PC-9 (cell line): Measurements from ENCODE around the gene PI4K2A. TPM values are rescaled to one million over a fixed set of nuclear protein-coding genes. Genes with fewer than 3 reads are reported as not detected.

Source experiments
- BruUV-seq: library from RNA; stranded (reverse); fragments of 400-500 nt; replicated peaks from 2 replicates; lab custom pipeline; 2021; lab: Mats Ljungman, UMichigan
- CTCF ChIA-PET: fragments of 300-600 bp; sonication (Branson Sonifier 250); formaldehyde crosslinking; loops from one replicate; lab custom pipeline; 2022; ENCODE audit warnings: antibody characterized with exemption; lab: Charles Lee
- POLR2A ChIA-PET: fragments of 300-600 bp; sonication (Branson Sonifier 250); formaldehyde crosslinking; loops from one replicate; lab custom pipeline; 2022; ENCODE audit warnings: antibody characterized with exemption; ENCODE audit not compliant: unreplicated experiment; lab: Charles Lee
- DNase-seq, 2 experiments: peaks; one replicate each; pipeline versions ENCODE4 v3.0.0 to v3.0.0-alpha.2; 2015 to 2022; ENCODE audit warnings: mixed read lengths in 1 of 2
- H2AFZ ChIP-seq: fragments of 200-600 bp; sonication (generic); 2 replicates; pipeline ENCODE4 v1.8.1; 2017; ENCODE audit warnings: antibody characterized with exemption
- H3F3A ChIP-seq: fragments of 200-600 bp; sonication (generic); 2 replicates; pipeline ENCODE4 v1.8.1; 2017; ENCODE audit warnings: antibody characterized with exemption, mild to moderate bottlenecking, low read depth; ENCODE audit not compliant: insufficient read depth
- H3K27ac ChIP-seq: fragments of 200-600 bp; sonication (generic); 2 replicates; pipeline ENCODE4 v1.6.1; 2016; ENCODE audit warnings: mixed run types
- H3K27me3 ChIP-seq: fragments of 200-600 bp; sonication (generic); 2 replicates; pipeline ENCODE4 v1.6.1; 2016; ENCODE audit warnings: low read depth, mixed run types; ENCODE audit not compliant: insufficient read depth
- H3K36me3 ChIP-seq: fragments of 200-600 bp; sonication (generic); 2 replicates; pipeline ENCODE4 v1.6.1; 2016; ENCODE audit warnings: low read depth, mixed run types
- H3K4me1 ChIP-seq: fragments of 200-600 bp; sonication (generic); replicated peaks from 2 replicates; pipeline ENCODE4 v1.6.1; 2016; ENCODE audit warnings: mixed run types; ENCODE audit not compliant: insufficient read depth
- H3K4me2 ChIP-seq: fragments of 200-600 bp; sonication (generic); 2 replicates; pipeline ENCODE4 v1.6.1; 2017; ENCODE audit warnings: mixed run types
- H3K4me3 ChIP-seq: fragments of 200-600 bp; sonication (generic); 2 replicates; pipeline ENCODE4 v1.6.1; 2016; ENCODE audit warnings: mixed run types
- H3K79me2 ChIP-seq: fragments of 200-600 bp; sonication (generic); 2 replicates; pipeline ENCODE4 v1.6.1; 2017; ENCODE audit warnings: low read depth, mixed run types
- H3K9me2 ChIP-seq: fragments of 200-600 bp; sonication (generic); 2 replicates; pipeline ENCODE4 v1.8.1; 2017; ENCODE audit warnings: mild to moderate bottlenecking; ENCODE audit not compliant: insufficient read depth
- H3K9me3 ChIP-seq: fragments of 200-600 bp; sonication (generic); 2 replicates; pipeline ENCODE4 v1.8.1; 2016; ENCODE audit warnings: low read depth; ENCODE audit not compliant: insufficient read depth
- H4K20me1 ChIP-seq: fragments of 200-600 bp; sonication (generic); 2 replicates; pipeline ENCODE4 v1.8.1; 2017; ENCODE audit not compliant: insufficient read depth
- EZH2 ChIP-seq: fragments of 200-600 bp; sonication (generic); IDR thresholded peaks from 2 replicates; pipeline ENCODE4 v1.8.0; 2017; ENCODE audit warnings: antibody characterized with exemption, low read depth
- intact Hi-C: fragments of 100-400 bp; cut with micrococcal nuclease; formaldehyde crosslinking; loops from one replicate; pipeline ENCODE4 v1.10.0; 2022; ENCODE audit not compliant: unreplicated experiment
- total RNA-seq: library from RNA; stranded (reverse); gene quantifications from 2 replicates; pipeline ENCODE4 v1.2.3, GENCODE V29; 2021
- TF ChIP-seq, protein P1 (sequence below): fragments of 200-600 bp; sonication (generic); conservative IDR thresholded peaks from 2 replicates; pipeline ENCODE4 v1.6.1; 2017; ENCODE audit warnings: mixed run types, antibody characterized with exemption, mild to moderate bottlenecking, moderate library complexity

PI4K2A gene
- total RNA-seq, 1 experiment from 2014 or later = 20.3 TPM

DNA sequence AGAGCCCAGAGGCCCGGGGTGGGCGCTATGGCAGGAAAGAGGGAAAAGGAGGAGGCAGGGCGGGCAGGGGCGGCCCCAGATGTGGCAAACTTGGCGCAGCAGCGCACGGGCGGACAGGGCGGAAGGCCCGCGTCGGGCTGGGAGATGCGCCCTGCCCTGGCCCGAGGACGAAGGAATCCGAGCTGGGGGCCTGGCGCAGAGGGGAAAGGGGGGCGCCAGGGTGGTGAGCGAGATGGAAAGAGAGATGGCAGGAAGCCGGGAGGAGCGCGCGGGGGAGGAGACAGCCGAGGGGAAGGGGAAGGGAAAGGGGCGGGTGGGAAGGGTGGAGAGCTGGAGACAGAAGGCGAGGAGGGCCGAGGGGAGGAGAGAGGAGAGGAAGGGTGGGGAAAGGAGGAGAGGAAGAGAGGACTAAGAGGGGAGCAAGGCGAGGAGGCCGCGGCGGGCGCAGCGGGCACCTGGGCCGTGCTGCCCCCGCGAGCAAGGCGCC lies 72.9 kb downstream of the PI4K2A start, which contains the start of gene MARVELD1:
Gene MARVELD1 (plus strand): TSS at position 392 of the 487 bp plus-strand sequence. CDS start 147 bp downstream, outside the sequence.
- Histone ChIP-seq H3F3A (peaks cover 15% of the 10 kb centered on the region; the same call in 1 of the 2 replicates), H3K36me3 (no peaks in the 10 kb centered on the region), H3K9me2 (no peaks in the 10 kb centered on the region), H3K4me2 (peak within 1 kb of the TSS; percentile 86), H3K4me3 (peak within 1 kb of the TSS; percentile 67), H3K27me3 (no peaks in the 10 kb centered on the region), H3K9me3 (no peaks in the 10 kb centered on the region), H3K79me2 (peaks cover 39% of the 10 kb centered on the region), H3K27ac (peak within 1 kb of the TSS; percentile 54), H2AFZ (peak within 1 kb of the TSS; percentile 80), H4K20me1 (no peaks in the 10 kb centered on the region), H3K4me1 (peaks cover 43% of the 10 kb centered on the region)
- peak in 1 of 2 experiments; percentile 55 for DNase-seq
- ChIA-PET CTCF (interaction anchor here (0.6 kb wide), 1 partner anchor 11 kb away, joined by 3 read pairs; no protein-coding TSS in a partner anchor), POLR2A (interaction anchor here (0.6 to 0.7 kb wide), 5 partner anchors 12 to 834 kb away, joined by 3 to 27 read pairs (median 4); no protein-coding TSS in a partner anchor)
- no peak for TF ChIP-seq EZH2
- TF ChIP-seq, protein P1, sequence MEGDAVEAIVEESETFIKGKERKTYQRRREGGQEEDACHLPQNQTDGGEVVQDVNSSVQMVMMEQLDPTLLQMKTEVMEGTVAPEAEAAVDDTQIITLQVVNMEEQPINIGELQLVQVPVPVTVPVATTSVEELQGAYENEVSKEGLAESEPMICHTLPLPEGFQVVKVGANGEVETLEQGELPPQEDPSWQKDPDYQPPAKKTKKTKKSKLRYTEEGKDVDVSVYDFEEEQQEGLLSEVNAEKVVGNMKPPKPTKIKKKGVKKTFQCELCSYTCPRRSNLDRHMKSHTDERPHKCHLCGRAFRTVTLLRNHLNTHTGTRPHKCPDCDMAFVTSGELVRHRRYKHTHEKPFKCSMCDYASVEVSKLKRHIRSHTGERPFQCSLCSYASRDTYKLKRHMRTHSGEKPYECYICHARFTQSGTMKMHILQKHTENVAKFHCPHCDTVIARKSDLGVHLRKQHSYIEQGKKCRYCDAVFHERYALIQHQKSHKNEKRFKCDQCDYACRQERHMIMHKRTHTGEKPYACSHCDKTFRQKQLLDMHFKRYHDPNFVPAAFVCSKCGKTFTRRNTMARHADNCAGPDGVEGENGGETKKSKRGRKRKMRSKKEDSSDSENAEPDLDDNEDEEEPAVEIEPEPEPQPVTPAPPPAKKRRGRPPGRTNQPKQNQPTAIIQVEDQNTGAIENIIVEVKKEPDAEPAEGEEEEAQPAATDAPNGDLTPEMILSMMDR = no peak
- BruUV-seq = no TSS peak
- intact Hi-C loops = loop anchor here (10.0 kb wide), 1 partner anchor 309 kb away; the partner anchor contains the start of gene RRP12

DNA sequence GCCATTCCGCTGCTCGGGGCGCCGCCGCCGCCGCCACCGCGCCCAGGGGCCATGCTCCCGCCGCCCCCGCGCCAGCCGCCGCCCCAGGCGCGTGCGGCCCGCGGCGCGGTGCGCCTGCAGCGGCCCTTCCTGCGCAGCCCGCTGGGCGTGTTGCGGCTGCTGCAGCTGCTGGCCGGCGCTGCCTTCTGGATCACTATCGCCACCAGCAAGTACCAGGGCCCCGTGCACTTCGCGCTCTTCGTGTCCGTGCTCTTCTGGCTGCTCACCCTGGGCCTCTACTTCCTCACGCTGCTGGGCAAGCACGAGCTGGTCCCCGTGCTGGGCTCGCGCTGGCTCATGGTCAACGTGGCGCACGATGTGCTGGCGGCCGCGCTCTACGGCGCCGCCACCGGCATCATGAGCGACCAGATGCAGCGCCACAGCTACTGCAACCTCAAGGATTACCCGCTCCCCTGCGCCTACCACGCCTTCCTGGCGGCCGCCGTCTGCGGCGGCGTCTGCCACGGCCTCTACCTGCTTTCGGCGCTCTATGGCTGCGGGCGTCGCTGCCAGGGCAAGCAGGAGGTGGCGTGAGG lies 73.4 kb downstream of the PI4K2A start:
- Histone ChIP-seq H3K27me3 (no peaks in the 10 kb centered on the region), H4K20me1 (no peaks in the 10 kb centered on the region), H3K36me3 (no peaks in the 10 kb centered on the region), H2AFZ (peak overlapping the region; percentile 80), H3K27ac (peak overlapping the region; percentile 54), H3K9me3 (no peaks in the 10 kb centered on the region), H3K4me1 (peaks cover 46% of the 10 kb centered on the region), H3K4me3 (peak overlapping the region; percentile 67), H3K79me2 (peaks cover 39% of the 10 kb centered on the region), H3F3A (peaks cover 16% of the 10 kb centered on the region), H3K4me2 (peak overlapping the region; percentile 86), H3K9me2 (no peaks in the 10 kb centered on the region)
- ChIA-PET CTCF (interaction anchor here (0.6 kb wide), 1 partner anchor 31 kb away, joined by 3 read pairs; no protein-coding TSS in a partner anchor), POLR2A (interaction anchor here (0.6 to 1.1 kb wide), 5 partner anchors 11 to 299 kb away, joined by 3 to 27 read pairs (median 3); no protein-coding TSS in a partner anchor)
- TF ChIP-seq EZH2 = no peak
- TF ChIP-seq, protein P1 = no peak
- peak in 1 of 2 experiments; percentile 46 for DNase-seq
- no TSS peak for BruUV-seq
- intact Hi-C loops = loop anchor here (10.0 kb wide), 1 partner anchor 309 kb away; the partner anchor contains the start of gene RRP12

DNA sequence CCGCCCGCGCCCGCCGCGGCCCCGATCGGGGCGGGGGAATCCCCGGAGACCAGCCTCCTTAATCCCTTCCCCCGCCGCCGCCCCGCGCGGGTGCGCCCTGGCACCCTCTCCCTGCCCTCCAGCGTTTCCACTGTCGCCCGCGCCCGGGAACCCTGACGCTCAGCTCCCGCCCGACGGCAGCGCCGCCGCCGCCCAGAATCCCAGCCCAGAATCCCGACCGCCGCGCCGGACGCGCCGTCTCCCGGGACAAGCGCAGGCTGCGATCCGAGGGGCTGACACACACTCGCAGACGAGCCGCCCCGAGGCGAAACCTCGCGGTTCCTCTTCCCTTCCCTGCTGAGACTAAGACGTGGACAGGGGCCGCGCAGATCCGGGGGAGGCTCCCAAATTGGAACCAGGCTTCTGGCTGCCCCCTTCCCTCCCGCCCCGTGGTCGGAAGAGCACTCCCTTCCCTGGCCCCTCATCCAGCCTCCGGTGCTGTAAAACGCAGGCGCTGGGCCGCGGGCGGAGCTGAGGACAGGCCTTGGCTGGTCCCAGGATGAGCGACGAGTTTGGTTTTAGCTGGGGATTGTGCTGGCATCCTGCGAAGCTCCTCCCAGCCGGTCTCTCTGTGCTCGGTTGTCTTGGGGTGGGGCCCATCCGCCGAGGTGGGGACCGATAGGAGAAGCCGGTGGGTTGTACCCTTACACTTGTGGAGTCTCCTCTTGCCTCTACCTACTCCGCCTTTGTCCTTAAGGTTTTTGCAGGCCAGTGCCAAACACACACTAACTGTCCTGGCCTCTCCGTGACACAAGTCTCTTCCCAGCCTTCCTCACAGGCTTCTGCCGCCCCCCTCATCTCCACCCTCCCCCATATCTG lies 74.2 kb downstream of the PI4K2A start:
- H3K4me2 ChIP-seq = peak overlapping the region; percentile 86
- no peaks in the 10 kb centered on the region for H3K9me3 ChIP-seq
- peaks cover 23% of the 10 kb centered on the region for H3F3A ChIP-seq
- no peaks in the 10 kb centered on the region for H3K9me2 ChIP-seq
- DNase-seq = peak; percentile 50 to 51
- H3K36me3 ChIP-seq = no peaks in the 10 kb centered on the region
- peak overlapping the region; percentile 80 for H2AFZ ChIP-seq
- ChIA-PET POLR2A (interaction anchor here (0.6 to 1.1 kb wide), 4 partner anchors 12 to 31 kb away, joined by 3 to 7 read pairs (median 4); partner anchors contain the start of gene ZFYVE27), CTCF (interaction anchor here (0.6 kb wide), 3 partner anchors 11 to 32 kb away, joined by 3 to 26 read pairs (median 3); no protein-coding TSS in a partner anchor)
- peak overlapping the region; percentile 67 for H3K4me3 ChIP-seq
- H3K4me1 ChIP-seq = peaks cover 46% of the 10 kb centered on the region
- H3K27me3 ChIP-seq = no peaks in the 10 kb centered on the region
- intact Hi-C loops = loop anchor here (10.0 kb wide), 1 partner anchor 310 kb away; the partner anchor contains the start of gene RRP12
- BruUV-seq = TSS peak; percentile 24
- peaks cover 42% of the 10 kb centered on the region for H3K79me2 ChIP-seq
- TF ChIP-seq EZH2 = no peak
- TF ChIP-seq, protein P1 = no peak
- H3K27ac ChIP-seq = peak overlapping the region; percentile 54
- H4K20me1 ChIP-seq = no peaks in the 10 kb centered on the region
